ENCODE measurements around the gene OSBP. TPM values are rescaled to one million over a fixed set of nuclear protein-coding genes. Genes with fewer than 3 reads are reported as not detected.
A peak's percentile ranks its signal among the peaks of the same experiment; 100 is the strongest.
"Not testable (repeated sequence)": the region's sequence is repeated elsewhere in the genome, so short reads cannot be mapped to it uniquely, and the experiment has no call there.

The OSBP gene
- total and polyA plus RNA-seq, 9 of the 15 experiments (the other 6 are each of a cell fraction or from before 2014, with no cell fraction given), result 11.7 to 49.0 (median 28.7) TPM

DNA sequence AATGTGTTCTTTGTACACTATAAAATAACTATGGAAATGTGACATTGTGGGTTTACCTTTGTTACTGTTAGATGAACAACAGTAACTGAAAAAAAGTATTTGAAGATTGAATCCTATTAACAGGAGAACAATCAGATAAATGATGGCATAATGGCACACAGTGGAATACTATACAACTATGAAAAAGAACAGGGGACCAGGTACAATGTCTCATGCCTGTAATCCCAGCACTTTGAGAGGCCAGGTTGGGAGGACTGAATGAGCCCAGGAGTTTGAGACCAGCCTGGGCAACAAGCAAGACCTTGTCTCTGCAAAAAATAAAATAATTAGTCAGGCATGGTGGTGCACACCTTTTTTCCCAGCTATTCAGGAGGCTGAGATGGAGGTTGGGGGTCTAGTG is 14.4 kb upstream of the OSBP start:
- Histone ChIP-seq H4K20me1 (replicated peaks; ENCODE audit: control insufficient read depth, insufficient read depth, low read length) (no peaks in the 10 kb centered on the region; the same call in 1 of the 2 replicates), H3K9me1 (ENCODE audit: control insufficient read depth, insufficient read depth, low read length) (no peaks in the 10 kb centered on the region), H3K27me3 (ENCODE audit: control insufficient read depth in 2 of 2, insufficient read depth in 2 of 2, low read length in 2 of 2) (no peaks in the 10 kb centered on the region), H3K27ac (ENCODE audit: extremely low read depth, low read depth, low read length) (no peak overlapping the region), H3K36me3 (ENCODE audit: control insufficient read depth, insufficient read depth, low read length) (no peaks in the 10 kb centered on the region), H2AFZ (ENCODE audit: low read depth, low read length) (no peak overlapping the region), H3K9ac (ENCODE audit: insufficient read depth in 1 of 2, low read depth in 2 of 2, low read length in 2 of 2) (no peak overlapping the region), H3K9me3 (replicated peaks; ENCODE audit: control insufficient read depth, insufficient read depth, low read depth, low read length) (no peaks in the 10 kb centered on the region), H3K4me1 (replicated peaks in 1 of 2; ENCODE audit: control insufficient read depth in 2 of 2, insufficient read depth in 2 of 2, low read length in 2 of 2) (no peaks in the 10 kb centered on the region; a peak in 1 of 5 replicates), H3K4me3 (no peak overlapping the region), H3K4me2 (ENCODE audit: insufficient read depth, low read length) (no peak overlapping the region), H3K79me2 (ENCODE audit: control insufficient read depth, insufficient read depth, low read length) (no peaks in the 10 kb centered on the region)
- ATAC-seq (no peak), DNase-seq (ENCODE audit: extremely low read depth in 1 of 4, low spot score in 3 of 4) (no peak), FAIRE-seq (no peak)
- CTCF ChIA-PET (ENCODE audit: low intra/inter-chr PET ratio), result no interaction called here
- TF ChIP-seq ZNF76 (CRISPR knock-in tag; IDR thresholded peaks at IDR 0.05; ENCODE audit: borderline replicate concordance) (no peak), SETDB1 (IDR thresholded peaks at IDR 0.05; ENCODE audit: low read length) (no peak), RBM25 (IDR thresholded peaks at IDR 0.05; ENCODE audit: low read depth, low read length, severe bottlenecking) (peak; percentile 43), ZNF146 (CRISPR knock-in tag; IDR thresholded peaks at IDR 0.05; ENCODE audit: unreplicated experiment) (peak; percentile 72), C11orf30 (IDR thresholded peaks at IDR 0.05; ENCODE audit: low read depth) (no peak)
- in situ Hi-C loops (cut with MboI), result no loop called here
- intact Hi-C loops (cut with micrococcal nuclease), result no loop called here
- POLR2A ChIA-PET, result interaction anchor here (1.1 to 1.3 kb wide), 3 partner anchors 9 to 15 kb away, joined by 3 to 7 read pairs (median 4); partner anchors contain the start of gene OSBP
- no TSS peak for BruUV-seq (replicated peaks)

DNA sequence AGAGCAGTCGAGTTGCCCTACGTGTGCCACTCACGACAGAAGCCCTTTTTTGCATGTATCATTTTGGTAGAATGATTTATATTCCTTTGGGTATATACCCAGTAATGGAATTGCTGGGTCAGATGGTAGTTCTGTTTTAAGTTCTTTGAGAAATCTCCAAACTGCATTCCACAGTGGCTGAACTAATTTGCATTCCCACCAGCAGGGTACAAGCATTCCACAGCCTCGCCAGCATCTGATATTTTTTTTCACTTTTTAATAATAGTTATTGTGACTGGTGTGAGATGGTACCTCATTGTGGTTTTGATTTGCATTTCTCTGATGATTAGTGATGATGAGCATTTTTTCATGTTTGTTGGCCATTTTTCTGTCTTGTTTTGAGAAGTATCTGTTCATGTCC is 11.4 kb upstream of the OSBP start:
- peak in 1 of 2 experiments; percentile 43; a peak in 1 of 4 replicates for TF ChIP-seq TEAD1 (CRISPR knock-in tag; IDR thresholded peaks at IDR 0.05)
- WGBS (ENCODE audit: insufficient coverage, low coverage, missing lambda C conversion rate), result 62% methylated on average over 4 of the region's 4 CpGs
- H3K4me2 ChIP-seq (ENCODE audit: insufficient read depth, low read length); intact Hi-C loops (cut with micrococcal nuclease); FAIRE-seq; H4K20me1 ChIP-seq (replicated peaks; ENCODE audit: control insufficient read depth, insufficient read depth, low read length); BruUV-seq (replicated peaks); H3K36me3 ChIP-seq (ENCODE audit: control insufficient read depth, insufficient read depth, low read length); H3K4me3 ChIP-seq; H3K27ac ChIP-seq (ENCODE audit: extremely low read depth, low read depth, low read length); H3K79me2 ChIP-seq (ENCODE audit: control insufficient read depth, insufficient read depth, low read length); H2AFZ ChIP-seq (ENCODE audit: low read depth, low read length); CTCF ChIA-PET (ENCODE audit: low intra/inter-chr PET ratio); DNase-seq (ENCODE audit: extremely low read depth in 1 of 4, low spot score in 3 of 4); H3K9ac ChIP-seq (ENCODE audit: insufficient read depth in 1 of 2, low read depth in 2 of 2, low read length in 2 of 2); POLR2A ChIA-PET; H3K4me1 ChIP-seq (replicated peaks in 1 of 2; ENCODE audit: control insufficient read depth in 2 of 2, insufficient read depth in 2 of 2, low read length in 2 of 2); ATAC-seq; H3K27me3 ChIP-seq (ENCODE audit: control insufficient read depth in 2 of 2, insufficient read depth in 2 of 2, low read length in 2 of 2); in situ Hi-C loops (cut with MboI); H3K9me1 ChIP-seq (ENCODE audit: control insufficient read depth, insufficient read depth, low read length); H3K9me3 ChIP-seq (replicated peaks; ENCODE audit: control insufficient read depth, insufficient read depth, low read depth, low read length): not testable (repeated sequence)

Data from K562 (cell line).